Measurements from ENCODE around the gene GGTLC1. TPM values are rescaled to one million over a fixed set of nuclear protein-coding genes. Genes with fewer than 3 reads are reported as not detected.
"Not testable (repeated sequence)": the region's sequence is repeated elsewhere in the genome, so short reads cannot be mapped to it uniquely, and the experiment has no call there.

The GGTLC1 gene
- total RNA-seq, 6 experiments from 2014 or later = not detected

DNA sequence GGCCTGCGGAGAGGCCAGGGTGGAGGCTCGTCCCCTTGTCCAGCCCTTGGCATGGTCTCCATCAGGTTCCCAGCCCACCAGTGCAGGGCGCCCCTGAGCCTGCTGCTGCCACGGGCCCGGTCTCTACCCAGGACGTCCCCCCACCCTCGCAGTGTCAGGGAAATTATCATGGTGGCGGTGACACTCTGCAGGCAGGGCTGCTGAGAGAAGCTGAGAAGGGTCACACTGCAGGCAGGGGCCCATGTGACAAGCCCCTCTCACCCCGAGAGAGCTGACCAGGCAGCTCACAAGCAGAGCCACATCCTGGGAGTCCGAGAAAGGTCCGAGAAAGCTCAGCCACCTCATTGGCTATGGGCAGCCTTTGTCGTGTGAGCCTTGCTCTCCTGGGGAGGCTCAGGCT is 4.9 kb upstream of the GGTLC1 start:
- H3K9me3 ChIP-seq, H3K27me3 ChIP-seq, H3K4me1 ChIP-seq, DNase-seq, ATAC-seq, H3K27ac ChIP-seq, H3K36me3 ChIP-seq, H3K4me3 ChIP-seq: not testable (repeated sequence)
- WGBS (ENCODE audit: insufficient coverage, low coverage, low lambda C conversion rate, missing lambda C conversion rate) = no CpG with 5 or more reads among the region's 12 CpGs
- intact Hi-C loops (cut with DNase I) = loop anchor here in 1 of 2 donors (10.0 kb wide), 1 partner anchor 59 kb away; no protein-coding TSS in a partner anchor

DNA sequence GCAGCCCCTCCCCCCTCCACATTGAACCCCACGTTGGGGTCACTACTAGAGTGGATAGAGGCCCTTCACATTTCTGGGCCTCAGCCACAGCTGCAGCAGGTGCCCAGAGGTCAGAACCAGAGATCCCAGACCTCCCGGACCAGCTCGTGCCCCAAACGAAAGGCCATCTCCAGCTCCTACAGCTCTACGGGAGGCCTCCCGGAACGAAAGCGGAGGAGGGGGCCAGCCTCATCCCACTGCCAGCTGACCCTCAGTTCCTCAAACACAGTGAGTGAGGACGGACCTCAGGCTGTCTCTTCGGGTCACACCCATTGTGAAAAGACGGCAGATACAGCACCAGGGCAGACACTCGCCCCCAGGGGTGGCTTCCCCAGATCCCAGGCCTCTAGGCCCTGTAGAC is 1.7 kb upstream of the GGTLC1 start:
- H3K4me3 ChIP-seq, H3K27ac ChIP-seq, H3K27me3 ChIP-seq, ATAC-seq, H3K36me3 ChIP-seq, H3K9me3 ChIP-seq, H3K4me1 ChIP-seq, DNase-seq: not testable (repeated sequence)
- intact Hi-C loops (cut with DNase I) = loop anchor here in 1 of 2 donors (10.0 kb wide), 1 partner anchor 55 kb away; no protein-coding TSS in a partner anchor
- WGBS (ENCODE audit: insufficient coverage, low coverage, low lambda C conversion rate, missing lambda C conversion rate) = 63% methylated on average over 4 of the region's 12 CpGs

- intact Hi-C loops (cut with DNase I) = not testable (repeated sequence)
Measured at GRCh38 chr20:23988966-23989365, 387 bp upstream of the GGTLC1 start.

GRCh38 chr20:23986716-23987115 is 1.9 kb downstream of the GGTLC1 start:
- H3K27me3 ChIP-seq; DNase-seq; H3K36me3 ChIP-seq; H3K9me3 ChIP-seq; H3K4me3 ChIP-seq; H3K27ac ChIP-seq; H3K4me1 ChIP-seq; ATAC-seq; intact Hi-C loops (cut with DNase I): not testable (repeated sequence)
- WGBS (ENCODE audit: insufficient coverage, low coverage, low lambda C conversion rate, missing lambda C conversion rate) = 31% methylated on average over 1 of the region's 3 CpGs

More at GRCh38 chr20:23988966-23989365, 387 bp upstream of the GGTLC1 start:
- no CpG with 5 or more reads among the region's 9 CpGs for WGBS (ENCODE audit: insufficient coverage, low coverage, low lambda C conversion rate, missing lambda C conversion rate)
- H3K27me3 ChIP-seq, H3K27ac ChIP-seq, H3K9me3 ChIP-seq, H3K4me3 ChIP-seq, H3K36me3 ChIP-seq, ATAC-seq, DNase-seq, H3K4me1 ChIP-seq: not testable (repeated sequence)

GRCh38 chr20:23986310-23986709 is 2.3 kb downstream of the GGTLC1 start:
- intact Hi-C loops (cut with DNase I); ATAC-seq; DNase-seq; H3K4me3 ChIP-seq; H3K36me3 ChIP-seq; H3K4me1 ChIP-seq; H3K9me3 ChIP-seq; H3K27me3 ChIP-seq; H3K27ac ChIP-seq: not testable (repeated sequence)
- 87% methylated on average over 6 of the region's 14 CpGs for WGBS (ENCODE audit: insufficient coverage, low coverage, low lambda C conversion rate, missing lambda C conversion rate)

- H3K27ac ChIP-seq, ATAC-seq: not testable (repeated sequence)
Measured at GRCh38 chr20:23985790-23986225, 2.8 kb downstream of the GGTLC1 start.

GRCh38 chr20:23985066-23985789 is 3.4 kb downstream of the GGTLC1 start:
- ATAC-seq; H3K4me3 ChIP-seq; DNase-seq; H3K4me1 ChIP-seq; intact Hi-C loops (cut with DNase I); H3K36me3 ChIP-seq; H3K27ac ChIP-seq; H3K27me3 ChIP-seq; H3K9me3 ChIP-seq: not testable (repeated sequence)
- WGBS (ENCODE audit: insufficient coverage, low coverage, low lambda C conversion rate, missing lambda C conversion rate) = 100% methylated on average over 4 of the region's 15 CpGs

More at GRCh38 chr20:23985790-23986225, 2.8 kb downstream of the GGTLC1 start:
- H3K4me3 ChIP-seq; H3K9me3 ChIP-seq; H3K27me3 ChIP-seq; DNase-seq; H3K4me1 ChIP-seq; intact Hi-C loops (cut with DNase I); H3K36me3 ChIP-seq: not testable (repeated sequence)
- WGBS (ENCODE audit: insufficient coverage, low coverage, low lambda C conversion rate, missing lambda C conversion rate) = no CpG with 5 or more reads among the region's 17 CpGs

- H3K4me1 ChIP-seq; H3K36me3 ChIP-seq; H3K9me3 ChIP-seq; H3K4me3 ChIP-seq; H3K27ac ChIP-seq; ATAC-seq; H3K27me3 ChIP-seq; DNase-seq; intact Hi-C loops (cut with DNase I): not testable (repeated sequence)
- 73% methylated on average over 4 of the region's 12 CpGs for WGBS (ENCODE audit: insufficient coverage, low coverage, low lambda C conversion rate, missing lambda C conversion rate)
- TF ChIP-seq, protein P1, sequence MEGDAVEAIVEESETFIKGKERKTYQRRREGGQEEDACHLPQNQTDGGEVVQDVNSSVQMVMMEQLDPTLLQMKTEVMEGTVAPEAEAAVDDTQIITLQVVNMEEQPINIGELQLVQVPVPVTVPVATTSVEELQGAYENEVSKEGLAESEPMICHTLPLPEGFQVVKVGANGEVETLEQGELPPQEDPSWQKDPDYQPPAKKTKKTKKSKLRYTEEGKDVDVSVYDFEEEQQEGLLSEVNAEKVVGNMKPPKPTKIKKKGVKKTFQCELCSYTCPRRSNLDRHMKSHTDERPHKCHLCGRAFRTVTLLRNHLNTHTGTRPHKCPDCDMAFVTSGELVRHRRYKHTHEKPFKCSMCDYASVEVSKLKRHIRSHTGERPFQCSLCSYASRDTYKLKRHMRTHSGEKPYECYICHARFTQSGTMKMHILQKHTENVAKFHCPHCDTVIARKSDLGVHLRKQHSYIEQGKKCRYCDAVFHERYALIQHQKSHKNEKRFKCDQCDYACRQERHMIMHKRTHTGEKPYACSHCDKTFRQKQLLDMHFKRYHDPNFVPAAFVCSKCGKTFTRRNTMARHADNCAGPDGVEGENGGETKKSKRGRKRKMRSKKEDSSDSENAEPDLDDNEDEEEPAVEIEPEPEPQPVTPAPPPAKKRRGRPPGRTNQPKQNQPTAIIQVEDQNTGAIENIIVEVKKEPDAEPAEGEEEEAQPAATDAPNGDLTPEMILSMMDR (IDR thresholded peaks at IDR 0.05) = peak in 1 of 4 donors; percentile 18
Measured at GRCh38 chr20:23984476-23985023, 4.0 kb downstream of the GGTLC1 start.

DNA sequence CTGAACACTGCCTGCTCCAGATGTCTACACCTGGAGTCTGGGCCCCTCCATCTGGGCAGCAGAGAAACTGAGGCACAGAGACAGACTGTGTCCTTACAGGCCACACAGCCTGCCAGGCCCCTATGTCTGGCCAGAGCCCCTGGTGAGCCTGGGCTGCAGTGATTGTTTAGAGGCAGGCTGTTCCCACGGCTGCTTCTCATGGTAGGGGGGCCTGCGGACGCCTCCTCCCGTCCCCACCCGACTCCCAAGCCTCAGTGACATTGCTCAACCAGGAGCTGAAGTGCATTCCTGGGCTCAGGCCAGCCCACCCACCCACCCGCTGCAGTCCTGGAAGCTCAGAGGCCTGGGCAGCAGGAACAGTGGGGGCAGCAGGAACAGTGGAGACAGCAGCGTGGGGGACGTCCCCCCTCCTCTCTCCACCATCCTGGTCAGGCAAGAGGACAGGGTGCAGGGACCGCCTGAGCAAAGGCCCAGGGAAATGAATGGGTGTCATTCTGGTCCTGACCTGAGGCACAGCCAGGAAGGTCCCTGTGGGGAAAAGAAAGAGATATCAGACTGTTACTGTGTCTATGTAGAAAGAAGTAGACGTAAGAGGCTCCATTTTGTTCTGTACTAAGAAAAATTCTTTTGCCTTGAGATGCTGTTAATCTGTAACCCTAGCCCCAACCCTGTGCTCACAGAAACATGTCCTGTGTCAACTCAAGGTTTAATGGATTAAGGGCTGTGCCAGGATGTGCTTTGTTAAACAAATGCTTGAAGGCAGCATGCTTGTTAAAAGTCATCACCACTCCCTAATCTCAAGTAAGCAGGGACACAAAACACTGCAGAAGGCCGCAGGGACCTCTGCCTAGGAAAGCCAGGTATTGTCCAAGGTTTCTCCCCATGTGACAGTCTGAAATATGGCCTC is 6.2 kb downstream of the GGTLC1 start:
- DNase-seq; ATAC-seq; H3K27me3 ChIP-seq; H3K9me3 ChIP-seq; intact Hi-C loops (cut with DNase I); H3K4me3 ChIP-seq; H3K27ac ChIP-seq; H3K4me1 ChIP-seq; H3K36me3 ChIP-seq: not testable (repeated sequence)
- 34% methylated on average over 3 of the region's 11 CpGs for WGBS (ENCODE audit: insufficient coverage, low coverage, low lambda C conversion rate, missing lambda C conversion rate)

- H3K9me3 ChIP-seq; ATAC-seq; H3K36me3 ChIP-seq; H3K4me3 ChIP-seq; H3K27ac ChIP-seq; H3K4me1 ChIP-seq; intact Hi-C loops (cut with DNase I); DNase-seq; H3K27me3 ChIP-seq: not testable (repeated sequence)
- WGBS (ENCODE audit: insufficient coverage, low coverage, low lambda C conversion rate, missing lambda C conversion rate) = 80% methylated on average over 1 of the region's 5 CpGs
Measured at GRCh38 chr20:23981526-23981925, 7.1 kb downstream of the GGTLC1 start.
